HT1080 (cell line): Measurements from ENCODE around the gene RPS25. TPM values are rescaled to one million over a fixed set of nuclear protein-coding genes. Genes with fewer than 3 reads are reported as not detected.
"Not testable (repeated sequence)": the region's sequence is repeated elsewhere in the genome, so short reads cannot be mapped to it uniquely, and the experiment has no call there.

ENCODE experiments used
- DNase-seq: peaks from one replicate; pipeline ENCODE4 v3.0.0-alpha.2; 2015; ENCODE audit warnings: low read depth
- total RNA-seq: library from RNA; depleted of rRNA; stranded (reverse); fragments of >200 nt; shearing (Covaris generic); gene quantifications from 2 replicates; pipeline ENCODE4 v1.2.3, GENCODE V29; 2014

RPS25 gene
- total RNA-seq, 1 experiment from 2014 or later: 778 TPM

- DNase-seq: not testable (repeated sequence)
Observed at GRCh38 chr11:119017377-119017776, 766 bp downstream of the RPS25 start.

DNA sequence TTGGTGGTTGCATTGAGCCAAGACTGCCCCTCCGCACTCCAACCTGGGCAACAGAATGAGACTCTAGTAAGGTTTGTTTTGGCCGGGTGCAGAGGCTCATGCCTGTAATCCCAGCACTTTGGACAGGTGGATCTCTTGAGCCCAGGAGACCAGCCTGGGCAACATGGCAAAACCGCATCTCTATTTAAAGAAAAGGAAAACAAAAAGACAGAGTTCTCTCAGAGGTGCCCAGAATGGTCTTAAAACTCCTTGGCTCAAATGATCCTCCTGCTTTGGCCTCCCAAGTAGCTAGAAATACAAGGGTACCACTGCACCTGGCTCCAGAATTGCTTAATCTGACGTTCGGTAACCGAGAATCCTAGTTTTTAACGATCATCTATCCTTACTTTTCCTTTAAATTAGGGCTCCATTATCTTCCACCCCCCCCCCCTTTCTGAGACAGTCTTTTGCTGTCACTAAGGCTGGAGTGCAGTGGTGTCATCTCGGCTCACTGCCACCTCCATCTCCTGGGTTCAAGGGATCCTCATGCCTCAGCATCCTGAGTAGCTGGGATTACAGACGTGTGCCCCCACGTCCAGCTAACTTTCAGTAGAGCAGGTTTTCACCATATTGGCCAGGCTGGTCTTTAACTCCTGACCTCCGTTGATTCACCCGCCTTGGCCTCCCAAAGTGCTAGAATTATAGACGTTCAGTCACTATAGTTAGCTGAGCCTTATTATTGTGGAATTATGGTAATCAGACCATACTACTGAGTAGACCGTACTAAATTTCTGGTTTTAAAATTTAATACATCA, 1.7 kb downstream of the RPS25 start:
- DNase-seq: no peak

- no peak for DNase-seq
Observed at GRCh38 chr11:119015054-119015611, 3.0 kb downstream of the RPS25 start.

DNA sequence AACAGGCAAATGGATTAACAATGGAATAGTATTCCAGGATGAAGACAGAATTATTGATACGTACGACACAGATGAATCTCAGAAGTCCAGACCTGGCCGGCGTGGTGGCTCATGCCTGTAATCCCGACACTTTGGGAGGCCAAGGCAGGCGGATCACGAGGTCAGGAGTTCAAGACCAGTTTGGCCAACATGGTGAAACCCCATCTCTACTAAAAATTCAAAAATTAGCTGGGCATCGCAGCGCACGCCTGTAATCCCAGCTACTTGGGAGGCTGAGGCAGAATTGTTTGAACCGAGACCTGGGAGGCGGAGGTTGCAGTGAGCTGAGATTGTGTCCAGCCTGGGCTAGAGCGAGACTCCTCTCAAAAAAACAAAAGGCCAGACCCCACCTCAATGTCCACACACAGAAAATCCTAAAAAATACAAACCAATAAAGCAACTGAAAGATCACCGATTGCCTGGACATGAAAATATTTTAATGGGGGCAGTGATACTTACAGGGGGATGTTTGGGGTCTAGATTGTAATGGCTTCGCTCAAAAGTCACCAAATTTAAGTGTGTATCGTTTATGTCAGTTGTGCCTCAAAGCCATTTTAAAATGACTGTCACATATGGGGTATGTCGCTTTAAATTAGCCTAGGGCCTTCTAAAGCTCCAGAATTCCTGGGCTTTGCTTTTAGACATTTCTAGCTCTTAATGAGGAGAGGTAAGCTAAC, 3.8 kb downstream of the RPS25 start:
- no peak for DNase-seq

DNA sequence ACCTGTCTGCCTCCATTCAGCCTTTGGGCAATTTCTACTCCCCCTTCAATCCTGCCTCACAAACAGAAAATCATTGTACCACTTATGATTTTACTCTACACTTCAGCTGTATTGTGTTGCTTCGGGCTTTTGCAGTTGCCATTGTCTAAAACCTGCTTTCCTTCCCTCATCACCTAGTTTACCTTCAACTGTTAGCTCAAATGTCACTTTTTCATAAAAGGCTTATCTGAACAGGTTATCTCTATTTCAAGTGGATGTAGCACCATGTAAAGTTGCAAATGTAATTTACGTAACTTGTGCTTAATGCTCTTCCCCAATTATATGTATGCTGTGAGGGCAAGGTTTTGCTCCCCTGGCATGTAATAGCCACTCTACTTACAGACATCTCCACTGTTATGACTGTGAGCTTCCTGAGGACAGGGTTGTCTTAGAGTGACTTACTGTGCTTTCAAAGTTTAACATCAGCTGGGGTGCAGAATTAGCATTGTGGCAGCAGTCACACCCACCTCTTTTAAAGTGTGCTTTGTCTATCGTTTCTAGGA, 5.4 kb downstream of the RPS25 start:
- no peak for DNase-seq

- DNase-seq: no peak
Observed at GRCh38 chr11:119011476-119012053, 6.6 kb downstream of the RPS25 start.

- no peak for DNase-seq
Observed at GRCh38 chr11:119006656-119007055, 11.5 kb downstream of the RPS25 start.

DNA sequence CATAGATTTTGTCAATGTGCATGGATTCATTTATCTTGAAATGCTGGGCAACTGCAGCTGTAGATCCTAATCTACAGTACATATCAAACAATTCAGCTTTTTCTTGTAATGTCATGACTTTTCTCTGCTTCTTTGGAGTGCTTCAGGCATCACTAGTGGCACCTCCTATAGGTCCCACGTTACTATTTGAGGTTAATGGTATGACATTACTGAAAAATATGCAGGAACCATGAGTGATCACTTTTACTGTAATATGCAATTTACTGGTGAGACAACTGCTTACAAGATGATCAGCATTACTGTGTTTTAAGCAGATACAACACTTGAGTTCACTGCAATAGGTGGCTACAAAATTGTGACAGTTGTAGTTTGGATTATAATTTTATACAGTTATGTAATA, 17.2 kb downstream of the RPS25 start:
- DNase-seq: no peak

- peak; percentile 83 for DNase-seq
Observed at GRCh38 chr11:118998822-118999221, 19.3 kb downstream of the RPS25 start.

DNA sequence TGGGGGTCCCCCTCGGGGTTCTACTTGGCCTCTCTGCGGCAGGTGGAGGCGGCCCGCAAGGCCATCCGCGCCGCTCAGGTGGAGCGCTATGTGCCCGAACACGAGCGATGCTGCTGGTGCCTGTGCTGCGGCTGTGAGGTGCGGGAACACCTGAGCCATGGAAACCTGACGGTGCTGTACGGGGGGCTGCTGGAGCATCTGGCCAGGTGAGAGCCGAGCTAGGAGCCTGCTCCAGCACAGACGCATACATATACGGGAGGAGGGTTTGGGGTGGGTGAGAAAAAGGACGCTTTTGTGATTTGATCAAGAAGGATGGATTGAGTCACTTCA, 19.8 kb downstream of the RPS25 start:
- no peak for DNase-seq

- peak; percentile 85 for DNase-seq
Observed at GRCh38 chr11:118997627-118998387, 20.3 kb downstream of the RPS25 start, which contains the start of gene CENATAC. Gene CENATAC, plus strand, starts transcription at chr11:118998138. Its CDS starts 60 bp downstream, at chr11:118998198.

DNA sequence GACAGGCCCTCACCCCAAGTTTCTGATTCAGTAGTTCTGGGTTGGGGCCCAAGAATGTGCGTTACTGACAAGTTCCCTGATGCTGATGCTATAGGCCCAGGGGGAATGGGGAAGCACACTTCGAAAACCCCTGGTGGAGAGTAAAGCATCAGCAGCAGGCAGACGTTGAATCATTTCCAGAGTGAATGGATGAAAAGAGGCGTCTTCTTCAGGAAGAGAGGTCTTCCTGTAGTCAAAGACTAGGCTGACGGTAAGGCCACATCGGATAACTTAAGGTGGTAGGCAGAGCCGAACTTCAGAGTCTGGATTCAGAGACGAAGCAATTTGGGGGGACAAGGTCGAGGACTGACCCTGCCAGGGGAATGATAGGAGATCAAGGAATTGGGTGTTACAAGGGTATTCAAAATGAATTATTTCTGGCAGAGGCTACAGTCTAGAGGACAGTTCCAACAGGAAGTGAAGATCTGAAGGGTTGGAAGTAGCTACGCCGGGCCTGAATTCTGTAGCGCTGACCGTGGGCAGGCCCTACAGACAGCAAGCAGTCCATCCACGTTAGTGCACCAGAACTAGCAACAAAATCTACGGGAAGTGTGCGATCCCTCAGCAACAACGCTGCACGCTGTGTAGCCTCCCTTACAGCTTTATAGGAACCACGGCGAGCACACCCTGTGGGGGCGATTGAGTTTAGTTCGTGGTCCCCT, 21.1 kb downstream of the RPS25 start:
- no peak for DNase-seq

- not testable (repeated sequence) for DNase-seq
Observed at GRCh38 chr11:118991486-118992038, 26.6 kb downstream of the RPS25 start.

- DNase-seq: peak; percentile 46
Observed at GRCh38 chr11:118988280-118988679, 29.9 kb downstream of the RPS25 start.

DNA sequence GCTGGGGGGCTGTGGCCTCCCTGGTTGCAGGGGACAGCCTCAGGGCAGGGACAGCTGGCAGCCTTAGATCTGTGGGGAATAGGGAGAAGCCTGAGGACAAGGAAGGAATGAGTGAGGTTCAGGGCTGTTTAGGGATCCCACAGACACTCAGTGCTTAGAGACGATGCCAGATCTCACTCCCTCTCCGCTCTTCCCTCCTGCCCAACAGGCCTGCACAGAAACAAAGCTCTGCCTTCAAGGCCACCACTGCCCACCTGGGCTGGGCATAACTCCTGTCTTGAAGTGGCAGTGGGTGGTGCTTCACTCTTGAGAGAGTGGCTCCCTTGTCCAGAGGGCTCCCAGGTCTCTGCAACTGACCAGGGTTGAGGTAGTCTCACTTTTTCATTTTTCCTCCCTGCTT, 33.3 kb downstream of the RPS25 start:
- DNase-seq: no peak

GRCh38 chr11:118984337-118984736, 33.8 kb downstream of the RPS25 start:
- DNase-seq: not testable (repeated sequence)

DNA sequence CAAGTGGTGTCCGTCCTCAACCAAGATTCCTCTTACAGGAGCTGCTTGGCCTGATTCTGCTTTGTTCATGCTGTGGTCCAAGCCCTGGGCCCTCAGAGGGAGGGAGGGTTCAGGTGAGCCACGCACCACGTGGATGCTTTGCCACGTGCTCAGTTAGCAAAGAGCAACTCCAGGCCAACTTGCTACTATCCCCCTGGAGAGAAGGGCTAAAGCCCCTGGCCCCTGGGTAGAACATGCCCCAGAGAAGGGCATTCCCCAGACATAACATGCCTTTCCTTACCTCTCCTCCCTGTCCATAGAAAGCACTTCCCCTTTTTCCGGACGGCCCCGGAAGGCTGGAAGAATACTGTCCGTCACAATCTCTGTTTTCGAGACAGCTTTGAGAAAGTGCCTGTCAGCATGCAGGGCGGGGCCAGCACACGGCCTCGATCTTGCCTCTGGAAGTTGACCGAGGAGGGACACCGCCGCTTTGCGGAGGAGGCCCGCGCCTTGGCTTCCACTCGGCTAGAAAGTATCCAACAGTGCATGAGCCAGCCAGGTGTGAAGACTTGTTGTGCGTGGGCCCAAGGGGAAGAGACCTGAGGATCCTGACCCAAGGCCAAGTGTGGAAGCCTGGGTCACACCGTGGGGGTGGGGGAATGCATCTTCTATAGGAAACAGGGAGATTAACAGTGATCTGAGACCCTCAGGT, 37.8 kb downstream of the RPS25 start:
- no peak for DNase-seq

DNA sequence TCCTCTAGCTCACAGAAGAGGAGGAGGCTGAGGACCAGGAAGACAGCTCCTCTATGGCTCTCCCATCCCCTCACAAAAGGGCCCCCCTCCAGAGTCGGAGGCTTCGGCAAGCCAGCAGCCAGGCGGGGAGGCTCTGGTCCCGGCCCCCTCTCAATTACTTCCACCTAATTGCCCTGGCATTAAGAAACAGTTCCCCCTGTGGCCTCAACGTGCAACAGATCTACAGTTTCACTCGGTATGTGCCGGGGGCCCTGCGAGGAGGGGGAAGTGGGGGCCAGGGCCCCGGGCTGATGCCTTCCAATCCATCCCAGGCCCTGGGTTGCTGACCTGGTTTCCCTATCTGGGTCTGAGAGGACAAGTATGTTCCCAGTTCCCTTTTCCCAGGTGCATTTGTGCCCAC, 38.7 kb downstream of the RPS25 start:
- no peak for DNase-seq
